ENCODE results near the gene XRCC5.

- TF ChIP-seq POLR2AphosphoS5 (IDR thresholded peaks at IDR 0.05; ENCODE audit: borderline replicate concordance, low read depth, low read length) (no peak), EZH2 (IDR thresholded peaks at IDR 0.05) (no peak), FOXP2 (optimal IDR thresholded peaks at IDR 0.05; ENCODE audit: control extremely low read depth, extremely low read length, insufficient read depth) (no peak)
These were observed 2.0 kb downstream of the XRCC5 start for GRCh38 chr2:216111122-216111521.
